ENCODE results near the gene USF2. TPM values are rescaled to one million over a fixed set of nuclear protein-coding genes. Genes with fewer than 3 reads are reported as not detected.
A peak's percentile ranks its signal among the peaks of the same experiment; 100 is the strongest.

USF2 gene
- total RNA-seq, 8 experiments from 2014 or later: 37.2 to 74.3 (median 64.5) TPM

DNA sequence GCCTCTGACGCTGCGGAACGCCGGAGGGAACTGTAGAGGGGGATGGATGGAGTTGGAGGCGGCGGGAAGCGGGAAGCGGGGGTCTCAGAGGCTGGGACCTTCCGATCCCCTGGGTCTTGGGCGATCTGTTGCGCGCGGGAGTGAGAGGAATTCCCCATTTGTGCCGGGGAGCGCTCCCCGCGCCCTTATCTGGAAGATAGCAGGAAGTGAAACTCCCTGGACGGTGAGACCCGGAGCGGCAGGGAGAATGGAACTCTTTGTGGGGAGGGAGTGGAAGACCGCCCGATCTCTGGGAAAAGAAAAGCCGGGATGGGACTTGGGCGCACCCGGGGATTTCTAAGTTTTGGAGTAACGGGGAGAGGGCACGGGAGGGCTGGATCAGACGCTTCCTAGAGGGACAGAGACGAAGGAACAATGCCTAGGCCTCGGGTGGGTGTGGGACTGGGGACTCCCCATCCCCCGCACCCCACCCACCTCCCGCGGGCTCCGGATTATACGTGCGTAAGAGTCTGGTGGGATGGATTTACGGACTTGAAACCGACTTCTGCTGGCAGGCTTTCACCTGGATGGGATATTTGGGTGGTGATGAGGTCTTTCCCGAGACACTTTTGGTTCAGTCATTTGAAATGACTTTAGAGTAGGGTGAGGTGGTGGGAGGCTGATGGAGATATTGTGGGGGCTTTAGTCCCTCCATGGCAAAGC, 19.5 kb upstream of the USF2 start:
- no peak for ATAC-seq (replicated peaks in 6 of 8)
- Histone ChIP-seq H3K27ac (no peak overlapping the region), H3K4me3 (peak overlapping the region; percentile 16 to 46 (median 27)), H3K4me1 (replicated peaks in 1 of 2) (peaks cover 0 to 3% of the 10 kb centered on the region in 2 donors)
- in situ Hi-C loops (cut with MboI; ENCODE audit: low pct_unique_long_range_greater_than_20kb in 2 of 9, low sequenced_read_pairs in 9 of 9, unreplicated experiment in 9 of 9): no loop called here
- WGBS, 10 experiments: 0 to 10% (median 1%) methylated on average over 2 to 14 of the region's 39 CpGs; no CpG with 5 or more reads in 4 of the 10 experiments

DNA sequence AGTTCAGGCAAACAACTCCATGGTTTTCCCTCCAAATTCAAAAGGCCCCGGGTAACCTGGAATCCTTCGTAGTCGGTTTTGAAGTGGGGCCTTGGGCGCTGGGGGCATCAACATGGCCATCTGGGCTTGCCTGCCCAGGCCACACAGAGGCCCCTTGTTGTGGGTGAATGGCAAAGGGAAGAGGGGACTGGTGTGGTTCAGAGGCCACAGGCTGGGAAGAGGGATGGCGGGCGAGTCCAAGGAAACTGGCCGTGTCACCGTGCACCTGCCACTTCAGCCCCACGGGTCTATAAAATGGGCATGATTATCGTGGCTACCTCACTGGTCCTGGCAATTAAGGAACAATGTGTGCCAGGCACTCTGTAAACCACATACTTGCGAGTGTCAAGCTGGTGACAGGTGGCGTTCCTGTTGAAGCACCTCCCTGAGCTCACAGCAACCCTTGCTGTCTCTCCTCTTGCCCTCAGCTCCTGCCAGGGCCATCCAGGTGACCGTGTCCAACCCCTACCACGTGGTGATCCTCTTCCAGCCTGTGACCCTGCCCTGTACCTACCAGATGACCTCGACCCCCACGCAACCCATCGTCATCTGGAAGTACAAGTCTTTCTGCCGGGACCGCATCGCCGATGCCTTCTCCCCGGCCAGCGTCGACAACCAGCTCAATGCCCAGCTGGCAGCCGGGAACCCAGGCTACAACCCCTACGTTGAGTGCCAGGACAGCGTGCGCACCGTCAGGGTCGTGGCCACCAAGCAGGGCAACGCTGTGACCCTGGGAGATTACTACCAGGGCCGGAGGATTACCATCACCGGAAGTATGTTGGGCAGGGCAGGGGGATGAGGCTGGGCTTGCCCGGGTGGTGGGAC, 18.7 kb upstream of the USF2 start:
- peak overlapping the region in 1 of 5 donors; percentile 46 for H3K4me3 ChIP-seq
- no peak overlapping the region for H3K27ac ChIP-seq
- no peak for ATAC-seq (replicated peaks in 6 of 8)
- 65 to 100% (median 85%) methylated on average over 1 to 15 of the region's 34 CpGs; no CpG with 5 or more reads in 3 of the 10 experiments for WGBS, 10 experiments
- in situ Hi-C loops (cut with MboI; ENCODE audit: low pct_unique_long_range_greater_than_20kb in 2 of 9, low sequenced_read_pairs in 9 of 9, unreplicated experiment in 9 of 9): loop anchor here in 1 of 9 experiments (25.0 kb wide), 2 partner anchors 88 to 188 kb away; partner anchors contain the start of gene FXYD5
- H3K4me1 ChIP-seq (replicated peaks in 1 of 2): peaks cover 0 to 3% of the 10 kb centered on the region in 2 donors

DNA sequence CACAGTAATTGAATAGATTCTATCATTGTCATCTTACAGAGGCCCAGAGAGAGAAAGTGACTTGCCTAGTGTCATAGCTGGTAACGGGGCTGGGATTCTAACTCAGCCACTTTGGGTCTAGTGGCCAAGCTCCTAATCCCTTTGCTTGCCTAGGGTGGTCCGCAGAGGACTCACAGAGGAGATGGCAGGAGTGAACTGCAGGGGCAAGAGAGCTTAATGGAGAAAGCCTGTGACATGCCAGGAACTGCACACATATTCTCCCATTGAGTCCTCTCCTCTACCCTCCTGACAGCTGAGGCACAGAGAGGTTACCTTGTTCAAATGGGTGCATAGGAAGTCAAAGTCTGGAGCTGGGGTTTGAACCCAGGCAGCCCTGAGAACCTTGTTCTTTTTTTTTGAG, 17.3 kb upstream of the USF2 start:
- H3K4me3 ChIP-seq: no peak overlapping the region
- in situ Hi-C loops (cut with MboI; ENCODE audit: low pct_unique_long_range_greater_than_20kb in 2 of 9, low sequenced_read_pairs in 9 of 9, unreplicated experiment in 9 of 9): loop anchor here in 1 of 9 experiments (25.0 kb wide), 2 partner anchors 89 to 189 kb away; partner anchors contain the start of gene FXYD5
- peaks cover 0 to 3% of the 10 kb centered on the region in 2 donors for H3K4me1 ChIP-seq (replicated peaks in 1 of 2)
- 0 to 100% (median 95%) methylated on average over 1 to 2 of the region's 2 CpGs; no CpG with 5 or more reads in 5 of the 10 experiments for WGBS, 10 experiments
- no peak overlapping the region for H3K27ac ChIP-seq
- no peak for ATAC-seq (replicated peaks in 6 of 8)

DNA sequence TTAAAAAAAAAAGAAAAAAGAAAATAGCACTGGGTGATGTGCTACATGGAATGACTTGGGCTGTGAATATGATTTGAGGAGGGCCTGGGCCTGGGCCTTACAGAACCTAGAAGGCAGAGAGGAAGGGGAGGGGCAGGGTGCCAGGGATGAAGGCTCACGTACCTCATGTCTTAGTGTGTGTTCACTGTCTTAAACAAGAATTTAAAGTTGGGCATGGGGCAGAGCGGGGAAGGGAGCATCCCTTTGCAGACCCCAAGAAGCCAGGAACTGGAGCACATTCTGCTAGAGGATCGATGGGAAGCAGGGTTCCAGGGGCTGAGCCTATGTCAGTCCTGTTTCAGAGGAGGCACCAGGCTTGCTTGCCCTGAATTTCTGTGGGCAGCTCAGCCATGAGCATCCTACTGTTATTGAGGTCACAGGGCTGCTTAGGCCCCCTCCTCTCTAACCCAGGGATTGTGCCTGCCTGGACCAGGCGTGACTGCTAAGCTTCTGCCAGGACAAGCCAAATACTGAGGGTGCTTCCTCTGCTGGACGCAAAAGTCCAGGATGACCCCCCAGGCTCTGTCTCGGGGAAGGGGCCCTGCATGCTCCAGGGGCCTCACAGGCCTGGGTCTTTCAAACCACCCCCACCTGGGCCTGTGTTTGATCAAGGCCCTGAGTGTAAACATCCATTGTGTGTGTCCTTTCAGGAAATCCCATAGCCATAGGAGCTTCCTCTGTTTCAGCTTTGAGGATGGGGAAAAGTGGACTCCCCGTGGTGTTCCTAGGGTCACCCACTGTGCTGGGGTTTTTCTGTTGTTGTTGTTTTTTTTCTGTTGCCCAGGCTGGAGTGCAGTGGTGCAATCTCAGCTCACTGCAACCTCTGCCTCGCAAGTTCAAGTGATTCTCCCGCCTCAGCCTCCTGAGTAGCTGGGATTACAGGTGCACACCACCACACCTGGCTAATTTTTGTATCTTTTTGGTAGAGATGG, 15.2 kb upstream of the USF2 start:
- WGBS, 10 experiments: 40 to 100% (median 77%) methylated on average over 1 to 4 of the region's 9 CpGs; no CpG with 5 or more reads in 3 of the 10 experiments
- Histone ChIP-seq H3K4me1 (replicated peaks in 1 of 2) (peaks cover 0 to 2% of the 10 kb centered on the region in 2 donors), H3K27ac (no peak overlapping the region), H3K4me3 (no peak overlapping the region)
- no peak for ATAC-seq (replicated peaks in 6 of 8)
- in situ Hi-C loops (cut with MboI; ENCODE audit: low pct_unique_long_range_greater_than_20kb in 2 of 9, low sequenced_read_pairs in 9 of 9, unreplicated experiment in 9 of 9): loop anchor here in 1 of 9 experiments (25.0 kb wide), 2 partner anchors 91 to 191 kb away; partner anchors contain the start of gene FXYD5

DNA sequence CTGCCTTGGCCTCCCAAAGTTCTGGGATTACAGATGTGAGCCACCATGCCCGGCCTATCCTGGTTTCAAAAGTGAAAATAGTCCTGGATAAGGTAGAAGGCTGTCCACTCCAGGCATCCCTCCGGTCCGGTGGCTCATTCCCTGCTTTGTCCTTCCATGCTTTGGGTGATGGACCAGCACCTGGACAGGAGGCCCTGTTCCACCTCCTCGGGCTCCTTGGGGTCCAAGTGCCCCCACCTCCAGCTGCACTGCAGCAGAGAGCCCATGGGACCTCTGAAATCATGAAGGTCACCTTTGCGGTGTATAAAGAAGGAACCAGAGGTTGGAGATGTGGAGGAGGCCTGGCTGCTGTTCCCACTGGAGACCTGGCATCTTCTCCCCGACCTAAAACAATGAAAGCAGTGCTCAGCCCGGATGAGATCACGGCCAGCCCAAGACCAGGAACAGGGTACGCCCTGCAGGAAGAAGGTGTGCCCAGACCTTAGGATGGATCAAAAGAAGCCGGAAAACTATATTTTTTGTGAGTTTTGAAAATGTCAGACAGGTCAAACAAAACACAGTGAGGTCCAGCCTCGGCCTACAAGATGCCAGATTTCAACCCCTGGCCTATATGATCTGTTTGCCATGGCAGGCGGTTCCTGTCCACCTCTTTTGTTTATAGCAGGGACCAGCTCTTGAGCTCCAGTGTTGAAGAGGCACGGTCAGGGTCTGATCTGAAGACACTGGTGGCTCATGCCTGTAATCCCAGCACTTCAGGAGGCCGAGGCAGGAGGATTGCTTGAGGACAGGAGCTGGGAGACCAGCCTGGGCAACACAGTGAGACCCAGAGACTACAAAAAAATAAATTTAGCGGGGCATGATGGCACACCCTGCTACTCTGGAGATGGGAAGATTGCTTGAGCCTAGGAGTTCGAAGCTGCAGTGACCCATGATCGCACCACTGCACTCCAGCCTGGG, 14.1 kb upstream of the USF2 start:
- WGBS, 10 experiments: 42 to 100% (median 93%) methylated on average over 2 to 9 of the region's 17 CpGs
- in situ Hi-C loops (cut with MboI; ENCODE audit: low pct_unique_long_range_greater_than_20kb in 2 of 9, low sequenced_read_pairs in 9 of 9, unreplicated experiment in 9 of 9): loop anchor here in 1 of 9 experiments (25.0 kb wide), 2 partner anchors 92 to 192 kb away; partner anchors contain the start of gene FXYD5
- H3K4me3 ChIP-seq: no peak overlapping the region
- H3K4me1 ChIP-seq (replicated peaks in 1 of 2): peaks cover 0 to 2% of the 10 kb centered on the region in 2 donors
- H3K27ac ChIP-seq: no peak overlapping the region
- no peak for ATAC-seq (replicated peaks in 6 of 8)

DNA sequence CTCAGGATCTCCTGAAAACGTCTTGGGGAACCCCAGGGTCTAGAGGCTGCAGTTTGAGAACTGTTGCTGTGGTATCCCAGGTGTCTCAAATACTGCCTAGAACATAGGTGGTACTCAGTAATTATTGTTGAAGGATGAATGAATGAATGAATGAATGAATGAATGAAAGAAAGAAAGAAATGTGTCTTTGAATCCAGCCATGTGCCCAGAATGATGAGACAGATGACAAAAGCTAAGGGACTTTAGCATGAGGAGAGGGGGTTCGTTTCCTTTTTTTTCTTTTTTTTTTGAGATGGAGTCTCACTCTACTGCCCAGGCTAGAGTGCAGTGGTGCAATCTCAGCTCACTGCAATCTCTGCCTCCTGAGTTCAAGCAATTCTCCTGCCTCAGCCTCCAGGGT, 12.2 kb upstream of the USF2 start:
- H3K4me1 ChIP-seq (replicated peaks in 1 of 2): peaks cover 0 to 2% of the 10 kb centered on the region in 2 donors
- H3K27ac ChIP-seq: no peak overlapping the region
- H3K4me3 ChIP-seq: no peak overlapping the region
- 0 to 83% (median 30%) methylated on average over 1 to 2 of the region's 2 CpGs; no CpG with 5 or more reads in 2 of the 10 experiments for WGBS, 10 experiments
- no peak for ATAC-seq (replicated peaks in 6 of 8)
- in situ Hi-C loops (cut with MboI; ENCODE audit: low pct_unique_long_range_greater_than_20kb in 2 of 9, low sequenced_read_pairs in 9 of 9, unreplicated experiment in 9 of 9): loop anchor here in 1 of 9 experiments (25.0 kb wide), 2 partner anchors 94 to 194 kb away; partner anchors contain the start of gene FXYD5

DNA sequence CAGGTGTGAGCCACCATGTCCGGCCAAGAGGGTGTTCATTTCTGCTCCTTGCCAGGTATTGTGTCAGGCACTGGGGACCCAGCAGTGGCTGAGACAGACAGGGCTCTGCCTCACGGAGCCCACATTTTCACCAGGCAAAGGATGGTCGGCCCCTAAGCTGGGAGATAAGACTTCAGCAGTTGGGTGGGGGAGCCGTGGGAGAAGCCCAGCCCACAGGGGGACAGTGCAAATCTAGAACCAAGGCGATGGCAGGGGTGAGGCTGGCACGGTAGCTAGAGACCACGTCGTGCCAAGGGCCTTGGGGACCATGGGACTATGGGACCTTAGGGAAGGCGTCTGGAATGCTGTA, 11.7 kb upstream of the USF2 start:
- Histone ChIP-seq H3K4me3 (no peak overlapping the region), H3K4me1 (replicated peaks in 1 of 2) (peaks cover 0 to 2% of the 10 kb centered on the region in 2 donors), H3K27ac (no peak overlapping the region)
- in situ Hi-C loops (cut with MboI; ENCODE audit: low pct_unique_long_range_greater_than_20kb in 2 of 9, low sequenced_read_pairs in 9 of 9, unreplicated experiment in 9 of 9): loop anchor here in 1 of 9 experiments (25.0 kb wide), 2 partner anchors 95 to 195 kb away; partner anchors contain the start of gene FXYD5
- 63 to 100% (median 90%) methylated on average over 2 to 8 of the region's 9 CpGs; no CpG with 5 or more reads in 5 of the 10 experiments for WGBS, 10 experiments
- ATAC-seq (replicated peaks in 6 of 8): no peak

DNA sequence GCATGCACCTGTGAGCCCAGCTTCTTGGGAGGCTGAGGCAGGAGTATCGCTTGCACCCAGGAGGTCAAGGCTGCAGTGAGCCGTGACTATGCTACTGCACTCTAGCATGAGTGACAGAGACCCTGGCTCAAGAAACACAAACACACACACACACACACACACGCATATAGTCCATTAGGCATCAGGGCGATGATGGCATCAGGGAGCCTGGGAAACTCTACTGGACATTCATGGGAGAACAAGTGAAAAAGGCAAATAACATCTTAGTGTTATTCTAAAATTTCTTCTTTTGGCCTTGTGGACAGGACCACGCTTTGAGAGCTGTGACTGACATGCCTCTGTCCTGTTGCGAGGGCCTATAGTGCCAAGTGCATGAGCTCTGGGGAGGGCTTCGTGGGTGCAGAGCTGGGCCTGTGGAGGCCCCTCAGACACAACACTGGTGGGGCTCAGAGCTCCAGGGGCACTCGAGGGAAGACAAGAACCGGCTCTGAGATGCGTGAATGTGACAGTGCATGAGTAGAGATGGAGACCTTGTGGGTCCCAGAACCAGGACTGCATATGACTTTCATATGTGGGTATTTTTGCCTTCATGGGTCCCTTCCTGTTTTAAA, 8.0 kb upstream of the USF2 start:
- Histone ChIP-seq H3K27ac (no peak overlapping the region), H3K4me3 (no peak overlapping the region), H3K4me1 (replicated peaks in 1 of 2) (peaks cover 0 to 2% of the 10 kb centered on the region in 2 donors)
- WGBS, 10 experiments: 66 to 100% (median 86%) methylated on average over 1 to 7 of the region's 10 CpGs; no CpG with 5 or more reads in 2 of the 10 experiments
- ATAC-seq (replicated peaks in 6 of 8): no peak
- in situ Hi-C loops (cut with MboI; ENCODE audit: low pct_unique_long_range_greater_than_20kb in 2 of 9, low sequenced_read_pairs in 9 of 9, unreplicated experiment in 9 of 9): loop anchor here in 1 of 9 experiments (25.0 kb wide), 2 partner anchors 98 to 198 kb away; partner anchors contain the start of gene FXYD5

DNA sequence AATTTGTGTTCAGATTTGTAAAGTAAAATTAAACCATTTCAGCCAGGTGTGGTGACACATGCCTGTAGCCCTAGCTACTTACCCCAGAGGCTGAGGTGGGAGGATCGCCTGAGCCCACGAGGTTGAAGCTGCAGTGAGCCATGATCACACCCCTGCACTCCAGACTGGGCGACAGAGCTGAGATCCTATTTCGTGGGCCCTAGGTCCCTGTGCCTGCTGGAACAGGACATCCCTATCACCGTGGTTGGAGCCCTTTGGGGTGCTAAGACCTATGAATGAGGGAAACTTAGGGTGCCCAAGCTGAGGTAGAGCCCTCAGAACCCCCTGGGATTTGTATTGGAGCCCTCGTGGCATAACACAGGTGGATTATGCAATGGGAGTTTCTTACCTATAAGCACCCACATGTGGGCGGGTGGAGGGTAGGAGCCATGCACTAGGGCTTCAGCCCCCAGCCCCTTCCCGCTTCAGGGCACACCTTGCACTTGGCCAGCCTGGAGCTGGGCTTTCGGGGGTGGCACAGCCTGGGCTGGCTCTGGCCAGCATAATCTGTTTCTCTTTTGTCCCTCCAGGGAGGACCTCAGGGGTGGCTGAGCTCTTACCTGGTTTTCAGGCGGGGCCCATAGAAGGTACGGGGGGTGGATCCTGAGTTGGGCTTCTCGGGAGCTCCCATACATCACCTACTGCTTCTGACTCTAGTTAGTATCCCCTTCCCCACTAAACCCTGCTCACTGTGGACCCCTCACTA, 7.2 kb upstream of the USF2 start:
- Histone ChIP-seq H3K4me3 (no peak overlapping the region), H3K4me1 (replicated peaks in 1 of 2) (peaks cover under 1 to 3% of the 10 kb centered on the region in 2 donors), H3K27ac (no peak overlapping the region)
- peak in 1 of 8 experiments; percentile 4 for ATAC-seq (replicated peaks in 6 of 8)
- 0 to 100% (median 87%) methylated on average over 1 to 8 of the region's 12 CpGs; no CpG with 5 or more reads in 4 of the 10 experiments for WGBS, 10 experiments
- in situ Hi-C loops (cut with MboI; ENCODE audit: low pct_unique_long_range_greater_than_20kb in 2 of 9, low sequenced_read_pairs in 9 of 9, unreplicated experiment in 9 of 9): loop anchor here in 1 of 9 experiments (25.0 kb wide), 2 partner anchors 99 to 199 kb away; partner anchors contain the start of gene FXYD5

DNA sequence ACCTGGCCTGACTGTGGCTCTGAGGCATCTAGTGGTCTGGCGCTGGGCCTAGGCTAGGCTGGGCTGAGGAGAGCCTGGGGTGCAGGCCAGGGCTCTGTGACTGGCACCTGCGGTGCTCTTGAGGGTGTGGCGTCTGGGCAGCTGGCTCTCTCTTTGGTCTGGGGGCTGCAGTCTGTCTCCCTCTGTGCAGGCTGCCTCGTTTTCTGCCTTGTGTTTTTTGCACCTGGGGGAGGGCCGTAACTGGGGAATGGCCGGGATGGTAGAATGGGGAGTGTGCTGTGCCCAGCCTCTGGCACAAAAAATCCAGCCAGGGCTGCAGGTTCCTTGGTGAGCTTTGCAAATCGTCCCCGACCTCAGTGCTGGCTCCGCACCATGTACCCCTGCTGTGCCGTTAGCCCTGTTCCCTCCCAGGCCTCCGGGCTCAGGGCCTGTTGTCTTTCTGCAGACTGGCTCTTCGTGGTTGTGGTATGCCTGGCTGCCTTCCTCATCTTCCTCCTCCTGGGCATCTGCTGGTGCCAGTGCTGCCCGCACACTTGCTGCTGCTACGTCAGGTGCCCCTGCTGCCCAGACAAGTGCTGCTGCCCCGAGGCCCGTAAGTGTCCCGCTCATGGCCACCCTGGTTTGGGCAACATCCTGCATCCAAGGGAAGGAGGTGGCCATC, 6.5 kb upstream of the USF2 start:
- Histone ChIP-seq H3K27ac (no peak overlapping the region), H3K4me1 (replicated peaks in 1 of 2) (peaks cover 6% of the 10 kb centered on the region in 2 donors), H3K4me3 (no peak overlapping the region)
- peak in 1 of 8 experiments; percentile 6 for ATAC-seq (replicated peaks in 6 of 8)
- WGBS, 10 experiments: 0 to 92% (median 67%) methylated on average over 1 to 7 of the region's 17 CpGs; no CpG with 5 or more reads in 6 of the 10 experiments
- in situ Hi-C loops (cut with MboI; ENCODE audit: low pct_unique_long_range_greater_than_20kb in 2 of 9, low sequenced_read_pairs in 9 of 9, unreplicated experiment in 9 of 9): loop anchor here in 1 of 9 experiments (25.0 kb wide), 2 partner anchors 100 to 200 kb away; partner anchors contain the start of gene FXYD5
